Myocyte (in vitro differentiated cells): ENCODE results near the gene TPD52L1. TPM values are rescaled to one million over a fixed set of nuclear protein-coding genes. Genes with fewer than 3 reads are reported as not detected.

Experiments
- DNase-seq: peaks from one replicate; pipeline ENCODE4 v3.0.0-alpha.2; 2012; ENCODE audit warnings: low read depth
- total RNA-seq: library from RNA; depleted of rRNA; stranded (reverse); fragments of >200 nt; gene quantifications from 2 replicates; pipeline ENCODE4 v1.2.3, GENCODE V29; 2014

Gene TPD52L1
- total RNA-seq, 1 donor from 2014 or later: 55.3 TPM

DNA sequence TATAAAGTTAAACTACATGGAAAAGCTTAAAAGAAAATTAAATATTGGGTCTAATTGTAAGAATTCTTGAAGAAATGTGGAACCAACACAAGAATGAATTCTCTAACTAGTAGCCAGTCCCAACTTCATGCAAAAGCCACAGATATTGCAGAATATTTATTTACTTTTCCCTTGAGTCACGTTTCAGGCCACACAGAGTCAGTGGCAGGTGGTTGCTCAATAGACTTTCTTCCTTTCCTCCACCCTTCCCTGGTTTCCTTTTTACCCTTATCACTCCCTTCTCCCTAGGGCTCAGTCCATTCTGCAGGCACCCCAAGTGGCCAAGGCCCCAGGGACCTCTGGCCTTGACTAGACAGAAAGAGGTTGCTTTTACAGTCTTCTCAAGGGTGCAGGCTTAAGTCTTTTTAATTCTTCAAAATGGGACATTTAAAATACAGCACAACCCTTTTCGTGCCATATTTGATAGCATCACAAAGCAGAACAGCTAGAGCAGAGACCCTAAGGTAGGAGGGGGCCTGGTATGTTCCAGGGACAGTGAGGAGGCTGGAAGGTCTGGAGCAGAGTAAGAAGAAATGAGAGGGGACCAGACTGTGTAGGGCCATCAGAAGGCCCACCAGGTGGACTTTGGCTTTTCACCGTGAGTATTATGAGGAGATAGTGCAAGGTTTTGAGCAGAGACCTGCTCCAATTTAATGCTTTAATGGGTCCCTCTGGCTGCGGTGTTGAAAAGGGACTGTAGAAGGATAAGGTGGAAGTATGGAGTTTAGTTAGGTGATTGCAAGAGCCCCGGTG lies 83.2 kb downstream of the TPD52L1 start:
- no peak for DNase-seq

DNA sequence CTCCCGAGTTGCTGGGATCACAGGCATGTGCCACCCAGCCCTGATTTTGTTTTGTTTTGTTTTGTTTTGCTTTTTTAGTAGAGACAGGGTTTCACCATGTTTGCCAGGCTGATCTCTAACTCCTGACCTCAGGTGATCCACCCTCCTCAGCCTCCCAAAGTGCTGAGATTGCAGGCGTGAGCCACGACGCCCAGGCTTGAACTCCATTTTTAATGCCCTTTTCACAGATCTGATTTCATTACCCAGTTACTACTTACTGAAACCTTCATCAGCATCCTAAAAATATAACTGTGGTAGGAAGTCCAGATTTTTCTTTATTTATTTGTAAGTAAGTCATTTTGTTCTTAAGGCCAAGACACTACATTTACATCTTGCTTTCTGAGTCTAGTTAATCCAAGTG lies 84.2 kb downstream of the TPD52L1 start:
- no peak for DNase-seq

DNA sequence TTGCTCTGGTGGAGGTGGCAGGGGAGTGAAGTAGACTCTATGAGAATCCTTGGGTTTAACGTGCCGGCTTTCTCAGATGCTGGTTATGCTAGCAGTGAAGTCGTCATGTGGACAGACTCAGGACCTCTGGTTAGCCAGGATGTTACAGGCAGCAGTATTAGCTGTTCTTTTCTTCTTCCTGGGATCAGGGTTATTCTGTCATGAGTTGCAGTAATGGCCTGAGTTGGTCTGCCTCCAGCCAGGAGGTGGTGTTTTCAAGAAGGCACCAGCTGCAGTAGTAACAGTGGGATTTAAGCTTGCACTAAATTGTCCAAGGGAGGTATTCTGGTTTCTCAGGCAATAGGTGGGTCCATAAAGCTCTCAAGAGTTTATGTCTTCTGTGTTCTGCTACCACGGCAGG lies 91.5 kb downstream of the TPD52L1 start:
- DNase-seq: no peak

DNA sequence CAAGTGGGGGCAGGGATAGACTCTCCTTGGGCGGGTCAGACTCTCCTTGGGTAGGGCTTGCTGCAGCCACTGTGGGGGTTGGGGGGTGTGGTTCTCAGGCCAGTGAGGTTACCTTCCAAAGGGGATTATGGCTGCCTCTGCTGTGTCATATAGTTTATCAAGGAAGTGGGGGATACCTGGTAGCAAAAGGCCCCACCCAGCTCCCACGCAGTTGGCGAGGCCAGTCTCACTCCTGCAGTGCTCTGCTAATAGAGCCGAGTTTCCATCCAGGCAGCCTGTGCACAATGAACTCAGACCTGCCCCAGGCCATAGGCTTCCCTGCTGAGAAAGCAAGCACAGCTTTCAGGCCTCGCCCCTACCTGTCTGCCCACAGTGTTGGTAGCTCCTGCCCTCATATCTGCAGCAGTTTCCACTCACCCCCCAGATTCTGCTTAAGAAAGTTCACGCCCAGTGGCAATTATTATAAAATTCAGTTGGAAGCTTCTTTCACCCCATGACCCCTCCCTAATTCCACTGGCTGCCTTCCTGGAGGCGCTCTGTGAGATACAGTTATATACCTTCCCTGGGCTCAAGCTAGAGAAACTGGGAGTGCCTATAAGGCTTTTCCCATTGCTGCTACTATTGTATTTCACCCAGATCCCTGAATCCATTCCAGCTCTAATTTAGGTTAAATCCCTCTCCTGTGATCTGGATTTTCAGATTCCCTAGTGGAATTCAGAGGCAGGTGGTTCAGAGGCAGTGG lies 92.1 kb downstream of the TPD52L1 start:
- DNase-seq: no peak

DNA sequence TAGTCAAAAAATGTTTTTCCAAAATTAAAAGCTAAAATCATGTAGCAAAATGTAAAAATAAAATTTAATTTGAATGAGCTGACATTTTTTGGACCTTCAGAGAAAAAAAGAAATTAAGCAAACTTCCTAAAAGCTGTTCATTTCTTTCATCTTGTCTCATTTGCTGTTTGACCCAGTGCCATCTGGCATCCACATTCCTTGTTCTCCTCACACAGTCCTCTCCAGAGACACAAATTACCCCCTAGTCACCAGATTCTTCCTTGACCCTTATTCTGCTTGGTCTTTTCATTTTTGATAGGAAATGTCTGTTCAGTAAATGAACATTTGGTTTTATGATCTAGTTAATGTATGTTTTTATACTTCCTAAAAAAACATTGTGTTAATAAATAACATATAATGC lies 93.0 kb downstream of the TPD52L1 start:
- DNase-seq: no peak

DNA sequence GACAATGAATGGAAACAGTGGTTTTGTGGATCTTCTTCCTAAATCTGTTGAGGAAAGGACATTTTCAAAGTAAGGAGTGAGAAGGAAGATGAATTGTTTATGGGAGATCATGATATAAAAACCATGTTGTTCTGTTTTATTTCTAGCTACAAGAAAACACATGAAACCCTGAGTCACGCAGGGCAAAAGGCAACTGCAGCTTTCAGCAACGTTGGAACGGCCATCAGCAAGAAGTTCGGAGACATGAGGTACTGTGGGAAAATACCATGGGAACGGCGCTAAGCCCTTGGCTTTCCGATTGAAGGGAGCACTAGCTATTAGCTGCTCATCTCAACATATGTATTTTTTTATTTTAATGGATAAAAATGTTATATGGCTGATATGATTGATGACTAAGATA lies 94.6 kb downstream of the TPD52L1 start:
- no peak for DNase-seq

DNA sequence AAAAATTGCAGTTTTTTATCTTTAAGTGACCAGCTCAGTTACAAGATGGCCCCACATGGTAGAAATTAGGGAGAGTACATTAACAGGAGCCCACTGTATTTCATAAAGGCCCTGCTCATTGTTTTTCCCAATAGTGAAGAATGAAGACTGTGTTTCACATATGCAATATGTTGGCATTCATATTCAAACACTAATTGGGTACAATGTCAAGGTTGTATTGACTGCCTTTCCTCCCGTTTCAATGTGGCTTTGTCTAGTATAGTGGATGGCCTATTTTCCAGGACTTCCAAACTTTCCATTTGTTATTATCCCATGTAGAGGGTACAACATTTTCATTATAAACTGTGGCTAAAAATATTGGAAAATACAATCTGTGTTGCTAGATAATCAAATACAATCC lies 96.9 kb downstream of the TPD52L1 start:
- no peak for DNase-seq

DNA sequence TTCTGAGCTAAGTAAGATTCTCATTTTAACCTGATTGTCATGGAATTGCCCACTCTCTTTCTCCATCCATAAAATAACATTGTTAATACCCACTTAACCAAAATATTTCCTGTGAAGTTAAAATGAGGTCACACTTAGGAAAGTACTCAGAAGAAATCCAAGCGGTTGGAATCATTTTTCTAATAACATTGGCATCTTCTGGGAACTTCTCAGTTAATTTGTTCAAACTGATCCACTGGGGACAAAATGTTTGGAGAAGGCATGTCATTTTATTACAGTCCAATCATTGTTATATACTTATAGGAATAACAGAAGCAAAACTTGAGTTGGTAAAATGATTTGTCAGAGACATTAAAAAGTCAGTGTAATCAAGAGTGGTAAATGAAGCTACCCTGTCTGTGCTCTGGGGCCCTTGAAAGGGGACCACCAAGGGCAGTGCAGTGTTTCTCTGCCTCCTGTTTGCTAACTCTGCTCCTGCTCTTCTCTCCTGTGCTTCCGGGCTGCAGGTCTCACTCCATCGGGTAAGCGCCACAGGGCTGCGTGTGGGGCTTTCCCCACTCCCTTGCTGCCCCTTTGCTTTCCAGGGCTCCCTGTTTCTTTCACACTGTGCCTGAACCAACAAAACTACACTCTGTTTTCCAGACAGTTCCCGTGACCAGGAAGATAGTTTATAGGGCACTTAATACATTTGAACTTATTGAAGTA lies 98.1 kb downstream of the TPD52L1 start:
- no peak for DNase-seq

DNA sequence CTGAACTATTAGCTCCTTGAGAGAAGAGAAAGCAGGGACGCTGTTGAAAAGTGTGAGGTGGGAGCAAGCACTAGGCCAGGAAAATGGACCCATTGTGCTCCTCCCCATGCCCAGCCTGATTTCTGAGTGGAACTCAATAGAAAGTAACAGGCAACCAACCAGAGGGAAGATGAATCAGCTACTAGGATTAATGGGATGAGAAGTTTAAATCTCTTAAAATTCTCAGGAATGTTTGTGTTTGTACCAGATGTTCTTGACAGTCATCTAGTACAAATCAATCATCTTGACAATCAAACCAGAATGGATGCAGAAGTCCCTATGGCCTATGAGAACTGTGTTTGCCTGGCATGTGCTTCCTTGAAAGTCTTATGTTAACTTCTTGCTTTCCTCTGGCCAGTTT lies 99.3 kb downstream of the TPD52L1 start:
- DNase-seq: peak; percentile 62

DNA sequence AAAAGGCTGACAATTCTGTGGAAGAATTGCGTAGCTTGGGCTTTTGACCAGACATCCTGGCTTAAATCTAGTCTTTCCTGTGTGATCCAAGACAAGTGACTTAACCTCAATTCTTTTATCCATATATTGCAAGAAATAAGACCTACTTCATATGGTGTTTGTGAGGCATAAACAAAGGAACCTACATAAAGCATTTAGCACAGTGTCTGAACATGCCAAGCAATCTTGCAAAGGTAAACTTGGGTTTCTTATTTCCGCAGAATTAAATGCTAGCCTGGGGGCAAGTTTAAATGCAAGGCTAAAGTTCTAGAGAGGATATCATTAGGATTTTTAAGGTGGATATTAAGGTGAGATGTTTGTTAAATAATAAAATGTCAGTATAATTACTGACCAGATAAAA lies 100.3 kb downstream of the TPD52L1 start:
- DNase-seq: no peak

DNA sequence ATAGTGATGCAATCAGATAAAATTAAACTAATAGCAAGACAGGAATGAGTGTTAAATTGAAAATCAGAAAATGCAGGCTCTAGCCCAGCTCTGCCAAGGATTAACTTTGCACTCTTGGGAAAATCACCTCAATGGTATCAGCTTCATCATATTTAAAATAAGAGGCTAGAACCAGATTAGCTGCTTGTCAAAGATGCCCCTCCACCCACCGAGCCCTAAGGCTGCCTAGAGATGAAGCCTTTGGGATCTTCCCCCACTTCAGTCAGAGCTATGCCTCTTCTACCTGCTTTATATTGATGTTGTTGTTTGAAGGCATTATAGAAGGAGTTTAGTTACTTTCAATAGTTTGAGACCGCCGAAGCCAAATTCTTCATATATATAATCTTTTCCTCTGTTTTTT lies 100.7 kb downstream of the TPD52L1 start:
- no peak for DNase-seq

DNA sequence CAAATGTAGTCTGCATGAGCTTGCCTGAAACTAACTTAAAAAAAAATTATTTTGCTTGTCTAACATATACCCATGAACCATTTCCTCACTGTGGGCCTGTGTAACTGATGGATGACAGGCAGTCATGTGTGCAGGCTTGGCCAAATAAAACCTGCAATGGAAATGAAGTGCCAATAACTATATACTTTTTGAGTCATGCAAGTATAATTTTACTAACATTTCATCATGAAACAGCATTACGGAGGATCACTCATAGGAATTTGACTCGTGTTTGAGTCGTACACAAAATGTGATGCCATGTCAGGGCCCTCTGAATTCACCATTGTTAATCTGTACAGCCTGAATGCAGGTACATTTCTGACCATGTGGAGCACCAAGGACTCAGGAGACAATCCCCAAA lies 101.6 kb downstream of the TPD52L1 start:
- DNase-seq: no peak

DNA sequence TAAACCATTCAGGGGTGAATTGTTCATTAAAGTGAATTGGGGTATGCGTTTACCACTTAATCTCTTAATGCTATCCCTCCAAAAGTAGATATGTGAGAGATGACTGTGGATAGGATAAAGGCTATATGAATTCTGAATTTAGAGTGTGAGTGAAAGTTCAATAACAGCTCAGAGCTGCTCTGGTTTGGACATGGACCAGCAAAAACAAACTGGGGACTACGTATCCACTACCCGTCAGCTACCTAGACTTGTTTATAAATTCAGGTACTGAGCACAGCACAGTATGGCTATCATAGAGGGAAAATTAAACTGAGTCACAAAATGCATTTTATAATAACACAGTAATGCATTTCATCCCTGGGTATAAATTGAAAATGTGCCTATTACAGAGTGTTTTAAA lies 103.8 kb downstream of the TPD52L1 start:
- no peak for DNase-seq

DNA sequence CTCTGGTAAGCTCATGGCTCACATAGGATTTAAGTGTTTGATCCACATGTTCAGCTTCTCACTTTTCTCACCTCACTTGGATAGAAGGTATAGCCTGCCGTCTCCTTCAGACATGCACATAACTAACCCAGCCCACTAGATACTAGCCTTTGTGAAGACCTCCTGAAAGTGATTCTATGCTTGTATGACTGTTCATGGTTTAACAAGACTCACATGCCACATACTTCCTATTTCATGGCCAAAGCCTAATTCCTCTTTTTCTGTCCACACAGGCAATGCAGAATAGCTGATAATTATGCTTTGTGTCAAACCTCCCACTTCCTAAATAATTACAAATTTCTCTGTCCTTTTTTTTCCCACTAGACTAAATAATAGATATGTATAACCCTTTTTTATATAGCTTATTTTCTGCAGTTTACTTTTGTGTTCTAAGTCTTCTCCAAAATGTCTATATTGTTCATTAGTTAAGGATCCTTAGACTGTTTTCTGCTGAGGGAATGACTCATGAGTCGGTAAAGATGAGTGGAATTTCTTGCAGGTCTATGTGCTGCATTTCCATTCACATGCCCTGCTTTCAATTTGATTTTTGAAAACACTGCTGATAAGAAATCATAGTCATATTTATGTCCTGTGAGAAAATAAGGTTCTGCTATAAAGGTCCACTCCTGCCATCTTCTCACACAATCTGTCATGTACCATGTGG lies 105.2 kb downstream of the TPD52L1 start:
- no peak for DNase-seq

DNA sequence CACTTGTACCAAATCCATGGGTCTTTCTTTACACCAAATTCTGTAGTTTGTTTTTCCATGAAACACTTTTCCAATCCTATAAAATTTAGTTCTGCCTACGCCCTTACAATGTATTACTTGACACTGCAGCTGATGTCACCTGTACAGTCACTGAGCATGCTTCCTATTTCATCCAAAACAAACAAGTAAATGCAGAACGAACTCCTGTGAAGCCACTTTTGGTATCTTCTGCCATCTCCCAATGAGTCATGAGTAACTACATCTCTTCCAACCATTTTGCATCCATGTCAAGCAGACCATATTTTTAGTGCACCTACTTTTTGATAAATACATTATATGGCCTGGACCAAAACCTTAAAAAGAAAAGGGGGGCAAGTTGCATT lies 105.8 kb downstream of the TPD52L1 start:
- DNase-seq: no peak

DNA sequence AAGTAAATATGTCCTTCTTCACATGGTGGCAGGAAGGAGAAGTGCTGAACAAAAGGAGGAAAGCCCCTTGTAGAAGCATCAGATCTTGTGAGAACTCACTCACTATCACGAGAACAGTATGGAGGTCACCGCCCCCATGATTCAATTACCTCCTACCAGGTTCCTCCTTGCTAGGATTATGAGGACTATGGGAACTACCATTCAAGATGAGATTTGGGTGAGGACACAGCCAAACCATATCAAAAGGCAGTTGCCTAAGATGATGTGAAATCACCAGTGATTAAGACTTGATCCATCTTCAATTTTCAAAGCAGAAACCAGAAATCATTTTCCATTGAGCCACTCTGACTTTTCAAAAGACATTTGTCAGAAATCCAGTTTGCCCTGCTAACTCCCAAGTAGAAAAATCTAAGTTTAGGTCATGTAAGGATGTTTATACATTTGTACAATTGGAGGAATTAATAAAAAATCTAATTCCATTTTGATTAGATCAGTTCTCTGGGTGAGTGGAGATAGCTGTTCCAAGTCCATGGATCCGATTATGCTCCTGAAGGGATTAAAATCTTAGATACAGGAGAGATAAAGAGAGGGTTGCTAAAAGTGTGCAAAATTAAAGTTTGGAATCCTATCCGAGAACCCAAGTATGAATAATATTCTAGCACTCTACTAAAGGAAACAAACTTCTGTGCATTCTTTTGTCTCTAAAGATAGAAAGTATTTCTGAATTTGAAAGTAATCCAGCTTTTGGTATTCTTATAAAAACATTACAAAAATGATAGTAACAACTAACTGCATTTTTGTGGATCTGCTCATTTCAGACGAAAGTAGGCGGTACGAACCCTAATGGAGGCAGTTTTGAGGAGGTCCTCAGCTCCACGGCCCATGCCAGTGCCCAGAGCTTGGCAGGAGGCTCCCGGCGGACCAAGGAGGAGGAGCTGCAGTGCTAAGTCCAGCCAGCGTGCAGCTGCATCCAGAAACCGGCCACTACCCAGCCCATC lies 108.7 kb downstream of the TPD52L1 start:
- no peak for DNase-seq

DNA sequence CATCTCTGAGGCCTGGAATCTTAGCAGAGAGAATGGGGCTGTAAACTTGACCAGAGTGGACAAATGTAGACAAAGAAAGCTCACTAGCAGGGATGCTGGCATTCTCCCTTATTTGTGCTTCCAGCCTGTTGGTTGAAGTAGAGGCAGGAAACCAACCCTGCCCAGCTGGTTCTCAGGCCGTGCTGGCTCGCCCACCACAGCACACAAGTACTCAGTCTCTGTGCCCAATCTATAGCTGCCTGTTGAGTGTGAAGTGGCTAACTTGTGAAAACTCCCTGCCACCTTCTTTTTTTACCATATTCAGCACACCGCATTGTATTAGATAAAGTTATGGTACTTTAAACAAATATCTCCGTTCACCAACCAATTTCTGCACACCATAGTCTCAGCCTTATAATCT lies 110.9 kb downstream of the TPD52L1 start:
- DNase-seq: no peak

DNA sequence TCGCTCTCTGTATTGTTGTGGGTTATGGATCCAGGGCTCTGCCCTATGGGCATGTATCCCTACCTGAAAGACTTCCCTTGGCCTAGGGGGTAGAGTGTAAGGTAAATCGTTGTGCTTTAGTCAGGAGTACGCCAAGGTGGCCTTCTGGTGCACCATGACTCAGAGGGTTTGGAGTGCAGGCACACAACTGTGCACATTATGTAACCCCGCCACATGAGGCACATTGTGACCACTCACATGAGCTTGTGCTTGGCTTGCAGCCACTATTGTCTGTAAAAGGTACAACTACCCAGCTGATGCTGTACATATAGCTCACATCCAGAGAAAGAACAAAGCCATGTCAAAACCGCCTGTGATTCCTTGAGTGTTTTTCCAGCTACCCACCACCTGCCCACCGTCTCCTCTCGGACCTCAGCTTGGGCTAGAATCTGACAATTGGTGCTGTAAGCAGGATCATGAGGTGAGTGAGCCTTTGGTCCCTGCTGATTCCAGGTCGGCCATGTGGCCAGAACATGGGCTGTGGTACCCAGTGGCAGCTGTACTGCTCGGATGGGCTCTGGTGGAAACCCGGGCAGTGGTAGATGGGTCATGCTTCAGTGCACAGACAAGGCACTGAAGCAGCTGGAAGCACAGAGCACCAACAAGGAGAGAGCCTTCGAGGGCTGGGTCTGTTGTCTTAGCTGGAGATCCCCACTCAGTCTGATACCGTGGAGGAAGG lies 114.4 kb downstream of the TPD52L1 start:
- DNase-seq: peak; percentile 45

DNA sequence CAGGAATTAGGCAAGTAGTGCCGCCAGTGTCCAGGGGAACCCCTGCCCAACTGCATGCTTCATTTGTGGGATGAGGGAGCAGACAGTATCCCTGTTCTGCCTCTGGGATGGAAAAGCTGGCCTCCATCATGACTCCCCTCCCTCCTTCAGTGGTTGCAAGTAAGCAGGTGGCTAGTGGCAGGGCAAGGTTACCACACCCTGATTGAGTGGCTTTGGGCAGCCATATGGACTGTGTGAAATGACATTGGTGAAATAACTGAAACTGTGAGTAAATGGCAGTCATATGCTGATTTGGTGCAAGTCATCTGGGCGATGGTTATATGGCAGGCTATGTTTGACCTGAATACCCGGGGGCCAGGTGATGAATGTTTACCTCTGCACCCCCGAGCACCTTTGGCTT lies 115.2 kb downstream of the TPD52L1 start:
- DNase-seq: peak; percentile 54
